ENCODE data around the gene NUP160. TPM values are rescaled to one million over a fixed set of nuclear protein-coding genes. Genes with fewer than 3 reads are reported as not detected.
"Not testable (repeated sequence)": the region's sequence is repeated elsewhere in the genome, so short reads cannot be mapped to it uniquely, and the experiment has no call there.

The NUP160 gene
- total and polyA plus RNA-seq, 2 of the 4 experiments (the other 2 are of a cell fraction), result 12.5 to 35.0 TPM

DNA sequence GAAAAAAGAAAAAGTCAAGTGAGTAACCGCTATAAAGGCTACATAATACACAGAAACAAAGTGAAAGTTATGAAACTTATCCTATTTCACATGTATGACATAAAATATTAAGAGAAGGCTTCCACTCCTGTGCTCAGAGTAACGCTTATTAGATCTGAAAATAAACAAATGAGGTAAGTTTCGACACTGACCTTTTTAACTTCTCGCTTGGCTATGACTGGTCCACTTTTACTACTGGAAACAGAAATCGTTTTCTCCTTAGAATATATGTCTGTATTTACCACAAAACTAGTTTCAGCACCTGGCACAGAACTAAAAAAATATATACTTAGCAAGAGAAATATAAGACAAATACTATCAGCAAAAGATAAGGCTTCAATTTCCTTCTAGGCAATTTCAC, 97.4 kb downstream of the NUP160 start:
- Histone ChIP-seq H2AK5ac (ENCODE audit: low read depth, low read length) (no peak overlapping the region), H2BK15ac (ENCODE audit: low read depth, low read length) (no peak overlapping the region), H3K9me1 (ENCODE audit: insufficient read depth, low read length) (no peaks in the 10 kb centered on the region), H3K23ac (ENCODE audit: low read depth, low read length) (no peak overlapping the region), H3K9ac (ENCODE audit: low read depth, low read length) (no peak overlapping the region), H3K4me2 (ENCODE audit: low read depth, low read length) (no peak overlapping the region), H2AFZ (replicated peaks; ENCODE audit: low read length, poor library complexity) (no peak overlapping the region), H3K79me1 (ENCODE audit: low read depth in 1 of 2, low read length in 2 of 2) (peaks cover 32 to 43% of the 10 kb centered on the region in 2 experiments), H3K9me3 (ENCODE audit: control insufficient read depth, insufficient read depth, low read length) (no peaks in the 10 kb centered on the region), H4K20me1 (ENCODE audit: insufficient read depth, low read length) (peaks cover 13% of the 10 kb centered on the region), H3K4ac (ENCODE audit: low read depth, low read length) (no peak overlapping the region), H3K4me3 (ENCODE audit: insufficient read depth, low read depth, low read length) (no peak overlapping the region), H4K8ac (ENCODE audit: low read depth in 2 of 2, low read length in 2 of 2) (no peak overlapping the region), H3K18ac (ENCODE audit: low read depth, low read length) (no peak overlapping the region), H3K27ac (ENCODE audit: insufficient read depth, low read length) (no peak overlapping the region), H3K27me3 (ENCODE audit: control insufficient read depth, insufficient read depth, low read length) (no peaks in the 10 kb centered on the region), H3K4me1 (ENCODE audit: control insufficient read depth, insufficient read depth, low read length) (no peaks in the 10 kb centered on the region), H4K5ac (ENCODE audit: low read depth, low read length) (no peak overlapping the region), H2BK5ac (ENCODE audit: low read depth, low read length, poor library complexity, severe bottlenecking) (no peak overlapping the region), H3K56ac (ENCODE audit: extremely low read depth, insufficient read depth, low read length) (no peak overlapping the region), H2BK120ac (ENCODE audit: low read depth, low read length) (no peak overlapping the region), H3K36me3 (ENCODE audit: control insufficient read depth, insufficient read depth, low read length) (peaks cover 82% of the 10 kb centered on the region), H3K14ac (replicated peaks; ENCODE audit: low read depth, low read length) (no peak overlapping the region), H2BK20ac (ENCODE audit: low read depth, low read length) (no peak overlapping the region), H2AK9ac (replicated peaks; ENCODE audit: low read depth, low read length, poor library complexity) (no peak overlapping the region), H4K91ac (ENCODE audit: insufficient read depth, low read depth, low read length) (no peak overlapping the region)
- DNase-seq (no peak), ATAC-seq (ENCODE audit: low read depth) (no peak)
- intact Hi-C loops (cut with micrococcal nuclease), result no loop called here
- in situ Hi-C loops (cut with MboI; ENCODE audit: low sequenced_read_pairs), result no loop called here
- dilution Hi-C loops (cut with HindIII; ENCODE audit: low sequenced_read_pairs, unreplicated experiment), result no loop called here
- no CpG with 5 or more reads among the region's 5 CpGs for WGBS, 2 experiments (ENCODE audit: extremely low coverage in 2 of 2, insufficient read length in 1 of 2)
- ChIA-PET CTCF (interaction anchor here (0.6 kb wide), 1 partner anchor 229 kb away, joined by 4 read pairs; no protein-coding TSS in a partner anchor), POLR2A (ENCODE audit: unreplicated experiment) (no interaction called here)
- no TSS peak for BruUV-seq (replicated peaks)
- TF ChIP-seq POLR2A (IDR thresholded peaks at IDR 0.05; ENCODE audit: low read depth, low read length) (no peak), MXI1 (IDR thresholded peaks at IDR 0.05; ENCODE audit: borderline replicate concordance, low read depth, low read length) (no peak), RFX5 (IDR thresholded peaks at IDR 0.05; ENCODE audit: low read depth, low read length) (no peak), SMC3 (IDR thresholded peaks at IDR 0.05; ENCODE audit: low read depth, low read length) (no peak), RCOR1 (IDR thresholded peaks at IDR 0.05; ENCODE audit: insufficient replicate concordance, low read length) (no peak), BHLHE40 (IDR thresholded peaks at IDR 0.05; ENCODE audit: low read depth, low read length) (no peak)
- TF ChIP-seq, protein P1, sequence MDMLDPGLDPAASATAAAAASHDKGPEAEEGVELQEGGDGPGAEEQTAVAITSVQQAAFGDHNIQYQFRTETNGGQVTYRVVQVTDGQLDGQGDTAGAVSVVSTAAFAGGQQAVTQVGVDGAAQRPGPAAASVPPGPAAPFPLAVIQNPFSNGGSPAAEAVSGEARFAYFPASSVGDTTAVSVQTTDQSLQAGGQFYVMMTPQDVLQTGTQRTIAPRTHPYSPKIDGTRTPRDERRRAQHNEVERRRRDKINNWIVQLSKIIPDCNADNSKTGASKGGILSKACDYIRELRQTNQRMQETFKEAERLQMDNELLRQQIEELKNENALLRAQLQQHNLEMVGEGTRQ (IDR thresholded peaks at IDR 0.05; ENCODE audit: low read depth, low read length), result no peak

DNA sequence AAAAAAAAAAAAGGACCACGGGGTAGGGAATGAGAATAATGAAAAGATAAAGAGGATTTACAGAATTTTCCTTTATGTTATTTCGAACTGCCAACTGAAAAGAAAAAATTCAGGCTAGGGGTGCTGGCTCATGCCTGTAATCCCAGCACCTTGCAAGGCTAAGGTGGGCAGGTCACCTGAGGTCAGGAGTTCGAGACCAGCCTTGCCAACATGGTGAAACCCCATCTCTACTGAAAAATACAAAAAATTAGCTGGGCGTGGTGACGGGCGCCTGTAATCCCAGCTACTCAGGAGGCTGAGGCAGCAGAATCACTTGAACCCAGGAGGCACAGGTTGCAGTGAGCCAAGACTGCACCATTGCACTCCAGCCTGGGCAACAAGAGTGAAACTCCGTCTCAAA, 105.7 kb downstream of the NUP160 start:
- H3K56ac ChIP-seq (ENCODE audit: extremely low read depth, insufficient read depth, low read length); H4K20me1 ChIP-seq (ENCODE audit: insufficient read depth, low read length); dilution Hi-C loops (cut with HindIII; ENCODE audit: low sequenced_read_pairs, unreplicated experiment); H3K27ac ChIP-seq (ENCODE audit: insufficient read depth, low read length); BruUV-seq (replicated peaks); H2AFZ ChIP-seq (replicated peaks; ENCODE audit: low read length, poor library complexity); H3K4me2 ChIP-seq (ENCODE audit: low read depth, low read length); ATAC-seq (ENCODE audit: low read depth); H3K4ac ChIP-seq (ENCODE audit: low read depth, low read length); H2BK120ac ChIP-seq (ENCODE audit: low read depth, low read length); CTCF ChIA-PET; H3K14ac ChIP-seq (replicated peaks; ENCODE audit: low read depth, low read length); H3K27me3 ChIP-seq (ENCODE audit: control insufficient read depth, insufficient read depth, low read length); H4K5ac ChIP-seq (ENCODE audit: low read depth, low read length); H2BK20ac ChIP-seq (ENCODE audit: low read depth, low read length); H2BK5ac ChIP-seq (ENCODE audit: low read depth, low read length, poor library complexity, severe bottlenecking); H3K9me1 ChIP-seq (ENCODE audit: insufficient read depth, low read length); H3K18ac ChIP-seq (ENCODE audit: low read depth, low read length); intact Hi-C loops (cut with micrococcal nuclease); H4K8ac ChIP-seq (ENCODE audit: low read depth in 2 of 2, low read length in 2 of 2); H2AK9ac ChIP-seq (replicated peaks; ENCODE audit: low read depth, low read length, poor library complexity); H2AK5ac ChIP-seq (ENCODE audit: low read depth, low read length); H3K9ac ChIP-seq (ENCODE audit: low read depth, low read length); H2BK15ac ChIP-seq (ENCODE audit: low read depth, low read length); H3K4me1 ChIP-seq (ENCODE audit: control insufficient read depth, insufficient read depth, low read length); H3K9me3 ChIP-seq (ENCODE audit: control insufficient read depth, insufficient read depth, low read length); H3K23ac ChIP-seq (ENCODE audit: low read depth, low read length); H4K91ac ChIP-seq (ENCODE audit: insufficient read depth, low read depth, low read length); DNase-seq; H3K4me3 ChIP-seq (ENCODE audit: insufficient read depth, low read depth, low read length): not testable (repeated sequence)
- POLR2A ChIA-PET (ENCODE audit: unreplicated experiment), result interaction anchor here (0.6 to 0.7 kb wide), 2 partner anchors 421 to 1622 kb away, joined by 3 to 5 read pairs; no protein-coding TSS in a partner anchor
- in situ Hi-C loops (cut with MboI; ENCODE audit: low sequenced_read_pairs), result loop anchor here (25.0 kb wide), 1 partner anchor 955 kb away; no protein-coding TSS in a partner anchor
- Histone ChIP-seq H3K36me3 (ENCODE audit: control insufficient read depth, insufficient read depth, low read length) (peaks cover 72% of the 10 kb centered on the region), H3K79me1 (ENCODE audit: low read depth in 1 of 2, low read length in 2 of 2) (peaks cover 32 to 47% of the 10 kb centered on the region in 2 experiments)
- no CpG with 5 or more reads among the region's 7 CpGs for WGBS, 2 experiments (ENCODE audit: extremely low coverage in 2 of 2, insufficient read length in 1 of 2)
